Epidermal melanocyte (primary cell): ENCODE measurements around the gene PDIA5.
A peak's percentile ranks its signal among the peaks of the same experiment; 100 is the strongest.

Experiments
- DNase-seq: peaks from one replicate; pipeline ENCODE4 v3.0.0; 2011; ENCODE audit warnings: low spot score; ENCODE audit not compliant: insufficient read length

The PDIA5 gene

GRCh38 chr3:123161167-123161566 lies 94.3 kb downstream of the PDIA5 start:
- no peak for DNase-seq

GRCh38 chr3:123163141-123163540 lies 96.3 kb downstream of the PDIA5 start:
- DNase-seq: no peak

- DNase-seq: no peak
Observed at GRCh38 chr3:123165163-123165562, 98.3 kb downstream of the PDIA5 start.

- no peak for DNase-seq
Observed at GRCh38 chr3:123167686-123168085, 100.9 kb downstream of the PDIA5 start.

- no peak for DNase-seq
Observed at GRCh38 chr3:123168122-123168521, 101.3 kb downstream of the PDIA5 start.

GRCh38 chr3:123168605-123169004 lies 101.8 kb downstream of the PDIA5 start:
- DNase-seq: no peak

- DNase-seq: no peak
Observed at GRCh38 chr3:123169492-123169929, 102.7 kb downstream of the PDIA5 start.

- no peak for DNase-seq
Observed at GRCh38 chr3:123169930-123170329, 103.1 kb downstream of the PDIA5 start.

GRCh38 chr3:123180791-123181190 lies 114.0 kb downstream of the PDIA5 start:
- DNase-seq: no peak

GRCh38 chr3:123186695-123187094 lies 119.9 kb downstream of the PDIA5 start:
- no peak for DNase-seq

GRCh38 chr3:123188058-123188457 lies 121.2 kb downstream of the PDIA5 start:
- no peak for DNase-seq

GRCh38 chr3:123193448-123194101 lies 126.8 kb downstream of the PDIA5 start:
- no peak for DNase-seq

- no peak for DNase-seq
Observed at GRCh38 chr3:123194552-123194951, 127.7 kb downstream of the PDIA5 start.

GRCh38 chr3:123198372-123198771 lies 131.5 kb downstream of the PDIA5 start:
- DNase-seq: no peak

- DNase-seq: no peak
Observed at GRCh38 chr3:123201223-123201556, 134.4 kb downstream of the PDIA5 start.

GRCh38 chr3:123201557-123202427 lies 135.0 kb downstream of the PDIA5 start, which contains the start of gene SEC22A:
SEC22A (plus strand) TSS chr3:123201943; CDS start chr3:123209218, 7,275 bp downstream.
- peak; percentile 83 for DNase-seq

- DNase-seq: no peak
Observed at GRCh38 chr3:123202451-123202850, 135.6 kb downstream of the PDIA5 start.
